ENCODE measurements around the gene BIN1.

The BIN1 gene

DNA sequence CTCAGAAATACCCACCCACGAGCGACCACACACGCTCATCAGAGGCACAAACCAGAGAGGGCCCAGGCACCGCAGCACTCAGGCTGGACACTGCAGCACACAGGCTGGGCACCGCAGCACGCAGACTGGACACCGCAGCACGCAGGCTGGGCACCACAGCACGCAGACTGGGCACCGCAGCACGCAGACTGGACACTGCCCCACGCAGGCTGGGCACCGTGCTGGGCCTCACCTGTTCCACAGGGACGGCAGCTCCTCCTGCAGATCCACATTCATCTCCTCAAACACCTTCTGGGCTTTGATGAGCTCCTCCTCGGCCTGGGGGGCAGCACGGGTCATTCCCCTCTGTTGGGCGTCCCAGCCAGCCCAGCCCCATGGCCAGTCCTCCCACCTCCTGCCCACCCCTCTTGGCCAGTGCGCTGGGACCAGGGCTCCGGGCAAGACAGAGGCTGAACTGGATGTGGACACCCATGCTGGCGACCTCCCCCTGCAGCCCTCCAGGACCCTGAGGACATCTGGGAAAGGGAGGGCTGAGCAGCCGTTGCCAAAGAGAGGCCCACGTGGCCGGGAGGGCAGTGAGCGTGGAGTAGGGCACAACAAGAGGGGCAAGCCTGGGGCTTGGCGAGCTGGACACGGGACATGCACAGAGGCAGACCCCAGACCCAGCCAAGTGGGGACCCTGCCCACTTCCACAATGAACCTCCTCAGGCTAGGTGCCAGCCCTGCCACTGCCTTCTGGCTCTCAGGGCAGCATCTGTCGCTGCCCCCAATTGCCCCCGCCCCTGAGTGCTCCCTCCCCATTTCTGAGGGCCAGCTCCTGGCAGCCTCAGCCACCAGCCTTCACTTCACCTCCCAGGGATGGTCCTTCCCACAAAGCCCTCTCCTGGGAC is 43.0 kb downstream of the BIN1 start:
- no peaks in the 10 kb centered on the region for H4K20me1 ChIP-seq (ENCODE audit: insufficient read depth, low read length)
- TF ChIP-seq, protein P1, sequence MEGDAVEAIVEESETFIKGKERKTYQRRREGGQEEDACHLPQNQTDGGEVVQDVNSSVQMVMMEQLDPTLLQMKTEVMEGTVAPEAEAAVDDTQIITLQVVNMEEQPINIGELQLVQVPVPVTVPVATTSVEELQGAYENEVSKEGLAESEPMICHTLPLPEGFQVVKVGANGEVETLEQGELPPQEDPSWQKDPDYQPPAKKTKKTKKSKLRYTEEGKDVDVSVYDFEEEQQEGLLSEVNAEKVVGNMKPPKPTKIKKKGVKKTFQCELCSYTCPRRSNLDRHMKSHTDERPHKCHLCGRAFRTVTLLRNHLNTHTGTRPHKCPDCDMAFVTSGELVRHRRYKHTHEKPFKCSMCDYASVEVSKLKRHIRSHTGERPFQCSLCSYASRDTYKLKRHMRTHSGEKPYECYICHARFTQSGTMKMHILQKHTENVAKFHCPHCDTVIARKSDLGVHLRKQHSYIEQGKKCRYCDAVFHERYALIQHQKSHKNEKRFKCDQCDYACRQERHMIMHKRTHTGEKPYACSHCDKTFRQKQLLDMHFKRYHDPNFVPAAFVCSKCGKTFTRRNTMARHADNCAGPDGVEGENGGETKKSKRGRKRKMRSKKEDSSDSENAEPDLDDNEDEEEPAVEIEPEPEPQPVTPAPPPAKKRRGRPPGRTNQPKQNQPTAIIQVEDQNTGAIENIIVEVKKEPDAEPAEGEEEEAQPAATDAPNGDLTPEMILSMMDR (IDR thresholded peaks at IDR 0.05; ENCODE audit: low read length): no peak
- no peak for TF ChIP-seq EZH2 (optimal IDR thresholded peaks at IDR 0.05; ENCODE audit: low read depth, low read length)
- no peak for TF ChIP-seq EZH2phosphoT487 (IDR thresholded peaks at IDR 0.05; ENCODE audit: low read length)
- H3K9ac ChIP-seq (ENCODE audit: low read length): peak overlapping the region; percentile 42; the same call in 1 of the 2 replicates
- H3K9me2 ChIP-seq (replicated peaks; ENCODE audit: insufficient read depth, low read length): no peaks in the 10 kb centered on the region
- H3K36me3 ChIP-seq (replicated peaks; ENCODE audit: insufficient read depth, low read length): no peaks in the 10 kb centered on the region
- no peak for DNase-seq
- no peaks in the 10 kb centered on the region for H3K9me3 ChIP-seq (replicated peaks; ENCODE audit: insufficient read depth, low read length)
- H3K27me3 ChIP-seq (replicated peaks; ENCODE audit: insufficient read depth, low read length): no peaks in the 10 kb centered on the region
- peak overlapping the region; percentile 52 for H3K4me2 ChIP-seq (ENCODE audit: low read depth, low read length)
- H3K79me2 ChIP-seq (ENCODE audit: low read length): no peaks in the 10 kb centered on the region
- peak overlapping the region; percentile 72 for H2AFZ ChIP-seq (ENCODE audit: low read length)
- peak overlapping the region; percentile 31; the same call in 1 of the 2 replicates for H3K27ac ChIP-seq (ENCODE audit: low read length)
- H3K4me1 ChIP-seq (ENCODE audit: low read length): peaks cover 15% of the 10 kb centered on the region; the same call in 1 of the 2 replicates
- H3F3A ChIP-seq (ENCODE audit: insufficient read depth, low read length): no peaks in the 10 kb centered on the region
- no peak overlapping the region for H3K4me3 ChIP-seq (ENCODE audit: low read length)

DNA sequence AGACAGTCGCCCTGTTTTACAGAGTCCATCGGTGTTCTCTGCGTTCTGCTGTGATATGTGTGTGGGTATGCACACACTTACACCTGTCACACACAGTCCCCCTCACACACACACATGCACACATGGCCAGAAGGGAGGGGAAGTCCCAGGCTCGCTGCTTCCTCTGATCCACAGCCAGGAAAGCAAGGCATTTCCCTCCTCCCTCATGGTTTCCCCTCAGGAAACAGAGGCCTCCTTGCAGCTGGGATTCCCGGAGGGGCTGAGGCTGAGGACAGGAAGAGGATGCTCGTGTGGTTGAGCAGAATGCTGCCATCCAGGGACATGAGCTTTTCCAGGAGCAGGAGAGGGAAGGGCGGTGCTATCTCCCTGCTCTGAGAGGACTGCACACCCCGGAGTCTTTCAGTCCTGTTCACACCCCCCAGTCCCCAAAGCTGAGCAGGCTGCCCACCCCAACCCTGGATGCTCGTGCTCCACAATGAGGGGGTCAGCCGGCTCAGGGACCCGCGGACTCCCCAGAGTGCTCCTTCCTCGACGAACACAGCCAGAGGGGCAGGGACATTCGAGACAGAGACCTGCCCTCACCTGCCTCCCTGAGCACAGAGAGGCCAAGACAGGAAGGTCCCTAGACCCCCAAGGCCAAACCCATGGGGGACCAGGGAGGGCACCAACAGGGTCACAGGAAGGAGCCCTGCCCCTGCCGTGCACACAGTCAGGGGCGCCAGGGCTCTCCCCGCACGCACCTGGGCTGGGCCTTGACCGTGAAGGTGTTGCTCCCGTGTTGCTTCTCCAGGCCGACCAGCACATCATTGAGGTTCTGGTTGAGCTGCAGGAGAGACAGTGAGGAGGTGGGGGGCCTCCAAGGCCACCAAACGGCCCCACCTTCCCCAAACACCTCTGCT is 45.3 kb downstream of the BIN1 start:
- no peak overlapping the region for H2AFZ ChIP-seq (ENCODE audit: low read length)

DNA sequence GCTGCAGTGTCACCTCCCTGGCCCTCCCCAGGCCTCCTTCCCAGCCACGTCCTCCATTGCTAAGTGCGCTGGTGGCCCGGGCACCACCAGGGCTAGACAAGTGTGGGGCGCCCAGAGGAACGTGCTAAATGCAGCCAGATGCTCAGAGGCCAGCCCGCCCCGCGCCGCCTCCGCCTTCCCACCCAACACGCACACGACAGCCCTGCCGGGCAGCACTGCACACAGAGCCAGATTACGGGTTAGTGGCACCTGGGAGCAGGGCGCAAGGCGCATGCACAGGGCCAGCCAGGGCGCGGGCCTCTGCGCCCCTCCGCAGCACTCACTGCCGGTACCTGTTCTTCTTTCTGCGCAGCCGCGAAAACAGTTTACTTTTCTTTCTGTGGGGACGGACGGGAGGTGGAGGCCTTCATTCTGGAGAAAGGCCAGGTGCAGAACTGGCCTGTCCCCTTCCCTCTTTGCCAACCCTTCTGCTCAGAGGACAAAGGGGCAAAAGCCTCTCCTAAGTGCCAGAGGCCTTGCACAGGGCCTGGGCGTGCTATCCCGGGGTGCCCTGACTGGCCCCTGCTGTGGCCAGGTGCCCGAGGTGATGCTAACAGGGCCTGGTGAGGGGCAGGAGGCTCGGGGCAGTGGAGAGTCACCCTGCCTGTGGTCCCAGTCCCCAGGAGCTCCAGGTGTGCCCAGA is 46.5 kb downstream of the BIN1 start:
- no peak for DNase-seq
- no peaks in the 10 kb centered on the region for H3K9me3 ChIP-seq (replicated peaks; ENCODE audit: insufficient read depth, low read length)
- TF ChIP-seq EZH2 (optimal IDR thresholded peaks at IDR 0.05; ENCODE audit: low read depth, low read length): no peak
- TF ChIP-seq, protein P1 (IDR thresholded peaks at IDR 0.05; ENCODE audit: low read length): no peak
- no peak for TF ChIP-seq EZH2phosphoT487 (IDR thresholded peaks at IDR 0.05; ENCODE audit: low read length)
- H3K9me2 ChIP-seq (replicated peaks; ENCODE audit: insufficient read depth, low read length): no peaks in the 10 kb centered on the region
- H3F3A ChIP-seq (ENCODE audit: insufficient read depth, low read length): no peaks in the 10 kb centered on the region
- H3K27me3 ChIP-seq (replicated peaks; ENCODE audit: insufficient read depth, low read length): no peaks in the 10 kb centered on the region
- H3K4me2 ChIP-seq (ENCODE audit: low read depth, low read length): no peak overlapping the region
- no peaks in the 10 kb centered on the region for H4K20me1 ChIP-seq (ENCODE audit: insufficient read depth, low read length)
- no peak overlapping the region for H3K27ac ChIP-seq (ENCODE audit: low read length)
- no peak overlapping the region for H2AFZ ChIP-seq (ENCODE audit: low read length)
- H3K4me1 ChIP-seq (ENCODE audit: low read length): peaks cover 10% of the 10 kb centered on the region; the same call in 1 of the 2 replicates
- no peaks in the 10 kb centered on the region for H3K79me2 ChIP-seq (ENCODE audit: low read length)
- H3K4me3 ChIP-seq (ENCODE audit: low read length): no peak overlapping the region
- no peaks in the 10 kb centered on the region for H3K36me3 ChIP-seq (replicated peaks; ENCODE audit: insufficient read depth, low read length)
- H3K9ac ChIP-seq (ENCODE audit: low read length): no peak overlapping the region

More for the DNA sequence above, 45.3 kb downstream of the BIN1 start:
- Histone ChIP-seq H3K4me3 (ENCODE audit: low read length) (no peak overlapping the region), H3K4me1 (ENCODE audit: low read length) (peaks cover 10% of the 10 kb centered on the region; the same call in 1 of the 2 replicates), H3K4me2 (ENCODE audit: low read depth, low read length) (no peak overlapping the region), H3K27ac (ENCODE audit: low read length) (no peak overlapping the region), H3K9me2 (replicated peaks; ENCODE audit: insufficient read depth, low read length) (no peaks in the 10 kb centered on the region), H3K36me3 (replicated peaks; ENCODE audit: insufficient read depth, low read length) (no peaks in the 10 kb centered on the region), H3K9ac (ENCODE audit: low read length) (no peak overlapping the region), H4K20me1 (ENCODE audit: insufficient read depth, low read length) (no peaks in the 10 kb centered on the region), H3K9me3 (replicated peaks; ENCODE audit: insufficient read depth, low read length) (no peaks in the 10 kb centered on the region), H3K27me3 (replicated peaks; ENCODE audit: insufficient read depth, low read length) (no peaks in the 10 kb centered on the region), H3K79me2 (ENCODE audit: low read length) (no peaks in the 10 kb centered on the region), H3F3A (ENCODE audit: insufficient read depth, low read length) (no peaks in the 10 kb centered on the region)
- DNase-seq: no peak
- TF ChIP-seq EZH2 (optimal IDR thresholded peaks at IDR 0.05; ENCODE audit: low read depth, low read length) (no peak), EZH2phosphoT487 (IDR thresholded peaks at IDR 0.05; ENCODE audit: low read length) (no peak)
- TF ChIP-seq, protein P1 (IDR thresholded peaks at IDR 0.05; ENCODE audit: low read length): no peak
